GM08714 (cell line): ENCODE data around the gene CTIF.

Source experiments
- H3K4me3 ChIP-seq: fragments of 200-500 bp; sonication (Bioruptor generic); 2 replicates; pipeline ENCODE4 v1.5.1; 2014; ENCODE audit warnings: mild to moderate bottlenecking, low read length, inconsistent platforms
- ZNF274 ChIP-seq: IDR thresholded peaks from 2 replicates; pipeline ENCODE4 v1.6.1; 2012; ENCODE audit warnings: mild to moderate bottlenecking, low read depth, low read length

Gene CTIF

GRCh38 chr18:48617844-48618497 is 79.1 kb downstream of the CTIF start:
- no peak for TF ChIP-seq ZNF274
- H3K4me3 ChIP-seq = no peak overlapping the region

DNA sequence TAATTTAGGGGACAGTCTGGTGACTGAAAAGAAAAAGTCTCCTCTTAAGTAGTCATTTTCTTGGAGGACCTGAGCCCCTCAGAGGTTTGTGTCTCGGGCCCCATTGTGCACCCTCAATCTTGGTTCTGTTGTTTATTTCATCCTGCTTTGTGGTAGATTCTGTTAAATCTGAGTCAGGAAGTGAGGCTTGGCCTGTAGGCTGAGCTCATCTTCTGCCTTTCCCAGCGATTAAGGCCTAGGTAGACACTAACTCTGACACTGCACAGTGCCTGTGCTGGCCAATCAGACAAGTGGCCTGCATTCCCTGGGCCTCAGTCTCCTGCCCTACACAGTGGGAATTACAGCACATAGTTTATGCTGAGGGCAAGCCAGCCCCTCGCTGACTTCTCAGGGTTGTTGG is 80.2 kb downstream of the CTIF start:
- TF ChIP-seq ZNF274 = no peak
- no peak overlapping the region for H3K4me3 ChIP-seq

GRCh38 chr18:48619501-48619900 is 80.7 kb downstream of the CTIF start:
- TF ChIP-seq ZNF274 = no peak
- no peak overlapping the region for H3K4me3 ChIP-seq

DNA sequence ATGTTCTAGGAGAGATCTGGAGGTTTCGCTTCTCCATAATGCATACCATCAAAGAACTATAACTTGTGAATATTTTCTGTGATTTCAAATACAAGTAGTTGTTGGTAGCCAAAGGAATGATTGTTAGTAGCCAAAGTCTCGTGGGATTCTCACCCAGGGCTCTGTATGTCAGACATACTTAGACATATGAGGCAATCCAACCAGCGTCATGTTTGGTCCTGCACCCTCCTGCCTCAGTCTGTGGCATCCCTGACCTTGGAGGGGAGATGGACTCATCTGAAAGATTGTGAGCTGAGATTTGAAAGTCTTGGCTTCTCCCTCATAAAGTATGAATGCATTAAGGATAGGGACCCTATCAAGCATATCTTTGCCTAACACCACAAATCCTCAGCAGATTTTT is 81.2 kb downstream of the CTIF start:
- TF ChIP-seq ZNF274 = no peak
- H3K4me3 ChIP-seq = no peak overlapping the region

GRCh38 chr18:48621240-48621639 is 82.4 kb downstream of the CTIF start:
- H3K4me3 ChIP-seq = no peak overlapping the region
- no peak for TF ChIP-seq ZNF274

DNA sequence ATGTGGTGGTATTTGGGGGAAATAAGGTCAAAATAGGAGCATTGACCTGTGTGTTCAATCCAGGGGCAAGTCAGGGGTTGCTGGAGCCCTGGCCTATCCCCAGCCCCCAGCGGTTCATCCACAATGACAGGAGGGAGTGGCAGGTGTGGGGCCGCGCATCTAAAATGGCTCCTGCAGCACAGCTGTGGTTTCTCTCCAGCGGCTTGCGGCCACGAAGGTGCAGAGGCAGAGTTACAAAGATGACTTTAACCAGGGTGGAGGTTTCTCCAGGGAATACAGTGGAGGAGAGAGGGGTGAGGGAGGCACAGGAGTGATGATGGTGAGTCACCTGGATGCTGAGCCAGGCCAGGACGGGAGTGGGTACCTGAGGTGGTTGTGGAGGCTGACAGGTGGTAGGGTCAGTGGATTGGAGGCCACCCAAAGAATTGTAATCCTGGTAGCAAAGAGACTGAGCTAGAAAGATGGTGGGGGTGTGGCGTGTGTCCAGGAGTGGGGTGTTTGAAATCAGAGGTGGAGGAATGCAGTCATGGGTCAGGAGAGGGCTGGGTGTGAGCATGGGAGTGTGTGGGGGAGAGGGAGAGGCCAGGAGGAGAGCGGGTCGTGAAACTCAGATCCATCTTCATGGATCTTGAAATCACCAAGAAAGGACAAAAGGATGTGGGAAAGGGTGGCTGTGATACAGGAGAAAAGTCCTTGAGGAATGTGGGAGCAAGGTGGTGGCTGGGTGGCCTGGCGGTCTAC is 83.2 kb downstream of the CTIF start:
- H3K4me3 ChIP-seq = no peak overlapping the region
- no peak for TF ChIP-seq ZNF274

- no peak overlapping the region for H3K4me3 ChIP-seq
- no peak for TF ChIP-seq ZNF274
These were observed 84.1 kb downstream of the CTIF start for GRCh38 chr18:48622911-48623431.

GRCh38 chr18:48623468-48624235 is 84.8 kb downstream of the CTIF start:
- no peak overlapping the region for H3K4me3 ChIP-seq
- no peak for TF ChIP-seq ZNF274

DNA sequence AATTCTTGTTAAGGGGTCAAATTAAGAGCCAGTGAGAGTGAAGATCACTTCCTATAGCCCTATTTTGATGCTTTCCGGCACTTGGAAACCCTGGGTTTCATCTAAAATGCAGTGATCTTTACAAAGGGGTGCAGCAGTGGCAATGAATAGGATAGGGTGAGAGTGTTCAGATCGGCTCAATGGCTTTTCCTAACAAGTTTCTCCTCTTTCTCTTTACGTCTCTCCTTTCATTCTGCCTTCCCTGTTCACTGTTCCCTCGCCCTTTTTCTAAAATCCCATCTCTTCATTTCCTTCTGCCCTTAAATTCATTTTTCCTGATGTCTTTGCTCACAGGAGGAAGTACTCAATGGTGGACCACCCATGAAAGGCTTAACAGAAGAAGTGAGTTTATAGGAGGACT is 86.0 kb downstream of the CTIF start:
- no peak for TF ChIP-seq ZNF274
- H3K4me3 ChIP-seq = no peak overlapping the region

DNA sequence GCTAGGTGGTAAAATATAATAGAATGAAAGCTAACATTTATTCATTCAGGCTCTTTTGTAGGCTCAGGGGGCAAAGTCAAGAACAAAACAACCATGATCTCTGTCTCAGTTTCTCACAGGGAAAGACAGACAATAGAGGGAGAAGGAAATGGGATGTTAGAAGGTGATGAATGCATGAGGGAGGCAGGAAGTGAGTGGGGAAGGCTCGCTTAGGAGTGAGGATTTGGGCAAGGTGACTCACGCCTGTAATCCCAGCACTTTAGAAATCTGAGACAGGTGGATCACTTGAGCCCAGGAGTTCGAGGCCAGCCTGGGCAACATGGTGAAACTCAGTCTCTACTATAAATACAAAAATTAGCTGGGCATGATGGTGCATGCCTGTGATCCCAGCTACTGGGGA is 88.4 kb downstream of the CTIF start:
- TF ChIP-seq ZNF274 = no peak

GRCh38 chr18:48629730-48630324 is 91.0 kb downstream of the CTIF start:
- no peak for TF ChIP-seq ZNF274

More for the DNA sequence above, 88.4 kb downstream of the CTIF start:
- no peak overlapping the region for H3K4me3 ChIP-seq

DNA sequence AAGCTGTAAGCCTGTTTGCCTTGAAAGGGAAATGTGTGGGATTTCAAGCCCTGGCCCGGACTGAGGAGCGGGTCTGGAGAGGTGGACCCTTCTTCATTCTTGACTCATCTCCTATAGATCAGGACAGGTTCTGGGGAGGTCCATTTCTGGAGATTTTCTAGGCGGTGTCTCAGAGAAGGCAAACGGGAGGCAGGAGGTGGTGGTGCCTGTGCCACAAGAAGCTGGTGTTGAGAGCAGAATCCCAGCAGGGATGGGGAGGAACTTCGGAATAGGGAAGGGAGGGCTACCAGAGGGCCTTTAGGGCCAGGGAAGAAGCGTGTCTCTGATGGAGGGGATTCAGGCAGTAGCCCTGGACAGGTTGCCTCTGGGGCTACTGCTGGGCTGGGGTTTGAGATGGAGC is 93.0 kb downstream of the CTIF start:
- TF ChIP-seq ZNF274 = no peak
- no peak overlapping the region for H3K4me3 ChIP-seq

More at GRCh38 chr18:48629730-48630324, 91.0 kb downstream of the CTIF start:
- no peak overlapping the region for H3K4me3 ChIP-seq

DNA sequence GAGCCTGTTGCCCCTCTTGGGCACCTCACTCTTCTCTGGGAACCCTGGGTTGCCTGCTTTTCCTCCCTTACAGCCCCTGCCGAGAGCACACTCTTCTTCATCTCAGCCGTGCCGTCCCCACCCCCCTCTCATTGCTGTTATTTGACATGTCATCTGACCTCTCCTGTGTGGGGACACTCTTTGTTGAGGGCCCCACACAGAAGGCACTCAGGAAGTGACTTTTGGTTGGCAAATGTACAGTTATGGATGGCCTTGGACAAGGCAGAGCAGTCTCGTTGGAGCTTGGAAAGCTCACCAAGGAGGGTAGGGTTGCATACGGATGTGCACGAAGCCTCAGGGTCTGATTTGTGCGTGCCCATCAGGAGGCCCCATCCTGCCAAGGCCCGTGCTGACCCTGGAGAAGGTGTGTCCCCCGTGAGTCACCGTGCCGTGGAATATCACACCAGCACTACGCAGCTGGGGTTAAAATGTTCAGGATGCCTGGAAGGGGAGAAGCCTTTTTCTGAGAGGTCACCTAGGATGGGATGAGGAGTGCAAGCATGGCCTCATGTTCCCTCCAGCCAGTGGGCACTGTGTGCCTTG is 93.9 kb downstream of the CTIF start:
- TF ChIP-seq ZNF274 = no peak
- H3K4me3 ChIP-seq = no peak overlapping the region

GRCh38 chr18:48634491-48634890 is 95.7 kb downstream of the CTIF start:
- no peak overlapping the region for H3K4me3 ChIP-seq
- no peak for TF ChIP-seq ZNF274
